Keratinocyte (primary cell): Measurements from ENCODE around the gene KIF5A. TPM values are rescaled to one million over a fixed set of nuclear protein-coding genes. Genes with fewer than 3 reads are reported as not detected.
"Not testable (repeated sequence)": the region's sequence is repeated elsewhere in the genome, so short reads cannot be mapped to it uniquely, and the experiment has no call there.

ENCODE experiments used
- DNase-seq: peaks from one replicate; pipeline ENCODE4 v3.0.0-alpha.2; 2011; ENCODE audit warnings: low read depth, missing footprints, low spot score
- FAIRE-seq: peaks from 2 replicates; lab custom pipeline; 2011; peaks lifted over from hg19 to GRCh38; lab: Jason Lieb, UNC
- H2AFZ ChIP-seq: 2 replicates; pipeline ENCODE4 v1.6.0; 2012; ENCODE audit warnings: low read length, control low read depth, inconsistent platforms; ENCODE audit not compliant: control insufficient read depth
- H3K27ac ChIP-seq: 2 replicates; pipeline ENCODE4 v1.5.1; 2011; ENCODE audit warnings: low read length; ENCODE audit not compliant: control insufficient read depth, insufficient read depth
- H3K27me3 ChIP-seq: 3 replicates; pipeline ENCODE4 v1.6.0; 2011; ENCODE audit warnings: low read length; ENCODE audit not compliant: control insufficient read depth, insufficient read depth; ENCODE audit errors: extremely low read depth
- H3K36me3 ChIP-seq, 2 experiments: 2 replicates in 1 of 2; 3 replicates in 1 of 2; pipeline ENCODE4 v1.5.1; 2011; ENCODE audit warnings: low read length in 2 of 2, mild to moderate bottlenecking in 1 of 2; ENCODE audit not compliant: control insufficient read depth in 2 of 2, insufficient read depth in 2 of 2; ENCODE audit errors: extremely low read depth in 1 of 2
- H3K4me1 ChIP-seq: 3 replicates; pipeline ENCODE4 v1.5.1; 2011; ENCODE audit warnings: low read length; ENCODE audit not compliant: control insufficient read depth, insufficient read depth; ENCODE audit errors: extremely low read depth
- H3K4me2 ChIP-seq: 3 replicates; pipeline ENCODE4 v1.6.0; 2011; ENCODE audit warnings: low read depth, low read length; ENCODE audit not compliant: control insufficient read depth, insufficient read depth; ENCODE audit errors: extremely low read depth
- H3K4me3 ChIP-seq, 3 experiments: fragments of 200-600 bp in 1 of 3; sonication (generic) in 1 of 3; 2 replicates in 2 of 3; 3 replicates in 1 of 3; pipeline ENCODE4 v1.5.1; 2011 to 2016; ENCODE audit warnings: low read length in 3 of 3, mild to moderate bottlenecking in 3 of 3, control low read depth in 2 of 3, inconsistent platforms in 1 of 3, low read depth in 1 of 3, mixed read lengths in 1 of 3, mixed run types in 1 of 3, moderate library complexity in 1 of 3; ENCODE audit not compliant: control insufficient read depth in 2 of 3, insufficient read depth in 2 of 3; ENCODE audit errors: extremely low read depth in 1 of 3
- H3K79me2 ChIP-seq: 2 replicates; pipeline ENCODE4 v1.6.0; 2012; ENCODE audit warnings: low read length; ENCODE audit not compliant: control insufficient read depth, insufficient read depth
- H3K9ac ChIP-seq: 3 replicates; pipeline ENCODE4 v1.6.0; 2011; ENCODE audit warnings: low read length; ENCODE audit not compliant: control insufficient read depth, insufficient read depth; ENCODE audit errors: extremely low read depth
- H3K9me1 ChIP-seq: 3 replicates; pipeline ENCODE4 v1.6.0; 2011; ENCODE audit warnings: low read length; ENCODE audit not compliant: control insufficient read depth, insufficient read depth; ENCODE audit errors: extremely low read depth
- H3K9me3 ChIP-seq: 2 replicates; pipeline ENCODE4 v1.5.1; 2012; ENCODE audit warnings: low read depth, low read length; ENCODE audit not compliant: control insufficient read depth
- H4K20me1 ChIP-seq: 3 replicates; pipeline ENCODE4 v1.6.0; 2011; ENCODE audit warnings: low read length; ENCODE audit not compliant: control insufficient read depth, insufficient read depth; ENCODE audit errors: extremely low read depth
- CTCF ChIP-seq, 3 experiments: IDR thresholded peaks in 1 of 3; conservative IDR thresholded peaks in 1 of 3; optimal IDR thresholded peaks in 1 of 3; 2 replicates in 2 of 3; 3 replicates in 1 of 3; pipeline versions ENCODE3 to v1.5.1; 2011; ENCODE audit warnings: low read length in 3 of 3, mild to moderate bottlenecking in 3 of 3, moderate library complexity in 2 of 3, control low read depth in 1 of 3, inconsistent platforms in 1 of 3; ENCODE audit not compliant: insufficient read depth in 2 of 3; ENCODE audit errors: extremely low read depth in 1 of 3
- EZH2 ChIP-seq: IDR thresholded peaks from one replicate; pipeline ENCODE4 v1.6.1; 2012; ENCODE audit warnings: inconsistent platforms, mild to moderate bottlenecking, low read length, moderate library complexity
- dilution Hi-C: fragments of 300-500 bp; cut with MboI; formaldehyde crosslinking; loops from one replicate; pipeline ENCODE4 v1.7.0; 2020; ENCODE audit warnings: low sequenced_read_pairs; ENCODE audit not compliant: extremely low pct_ligation_motif_present
- polyA minus RNA-seq, 3 experiments: library from RNA; depleted of rRNA, polyadenylated mRNA; stranded (reverse); fragments of >200 nt; gene quantifications; 1 replicate in 1 of 3; 2 replicates in 1 of 3; 3 replicates in 1 of 3; pipeline ENCODE4 v1.2.3, GENCODE V29; 2011
- polyA plus RNA-seq, 5 experiments: library from polyadenylated mRNA; depleted of rRNA in 3 of 5; stranded (reverse) in 3 of 5; stranded (forward) in 1 of 5; unstranded in 1 of 5; fragments of >200 nt; gene quantifications; 1 replicate in 1 of 5; 2 replicates in 3 of 5; 3 replicates in 1 of 5; pipeline versions ENCODE4 v1.2.1 to v1.2.3, GENCODE V29; 2011 to 2012; ENCODE audit warnings: missing spikeins in 2 of 5, low read depth in 1 of 5, low replicate concordance in 1 of 5

Gene KIF5A
- 0.01 to 0.10 TPM (median 0.05 TPM) in 3 replicates for polyA plus RNA-seq
- 0.41 TPM for polyA plus RNA-seq (2011; ENCODE audit: low read depth)
- polyA plus RNA-seq (2011; cell fraction: cytosol; rRNA removed): 0.01 TPM in 1 of 2 replicates, not detected in the other
- polyA plus RNA-seq (2011; cell fraction: nucleus; rRNA removed): 0.47 and 0.52 TPM in 2 replicates
- 0.02 and 0.18 TPM in 2 replicates for polyA plus RNA-seq (2012; ENCODE audit: low replicate concordance)
- polyA minus RNA-seq: 0.07 TPM in 2 of 3 replicates, not detected in the other
- not detected for polyA minus RNA-seq (2011; cell fraction: cytosol; rRNA and poly(A)+ RNA removed)
- 0.08 and 0.11 TPM in 2 replicates for polyA minus RNA-seq (2011; cell fraction: nucleus; rRNA and poly(A)+ RNA removed)

GRCh38 chr12:57549909-57550640, at the start of gene KIF5A:
Gene KIF5A (plus strand): TSS chr12:57550044. CDS start chr12:57550272, 228 bp downstream.
- TF ChIP-seq EZH2: peak; percentile 68
- no peak for TF ChIP-seq CTCF (optimal IDR thresholded peaks at IDR 0.05 in 1 of 3, IDR thresholded peaks at IDR 0.05 in 1 of 3, conservative IDR thresholded peaks at IDR 0.05 in 1 of 3; ENCODE audit: extremely low read depth in 1 of 3, insufficient read depth in 2 of 3, low read length in 3 of 3)
- Histone ChIP-seq H3K36me3 (peaks cover 0 to 3% of the 10 kb centered on the region in 2 experiments), H3K79me2 (peaks cover 17% of the 10 kb centered on the region), H3K4me2 (peak within 1 kb of the TSS; percentile 66), H4K20me1 (no peaks in the 10 kb centered on the region), H3K9me3 (no peaks in the 10 kb centered on the region), H3K4me1 (peaks cover 16% of the 10 kb centered on the region), H3K9me1 (peaks cover 3% of the 10 kb centered on the region), H2AFZ (peak within 1 kb of the TSS; percentile 37), H3K27ac (no peak within 1 kb of the TSS), H3K9ac (no peak within 1 kb of the TSS), H3K27me3 (peaks cover 26% of the 10 kb centered on the region), H3K4me3 (peak within 1 kb of the TSS in 2 of 3 experiments; percentile 20 to 43)
- DNase-seq: no peak
- no peak for FAIRE-seq
- dilution Hi-C loops: no loop called here

GRCh38 chr12:57500213-57500612, 49.6 kb upstream of the KIF5A start:
- Histone ChIP-seq H3K9me3 (no peaks in the 10 kb centered on the region), H4K20me1 (no peaks in the 10 kb centered on the region), H3K4me3 (no peak overlapping the region), H3K27ac (no peak overlapping the region), H3K27me3 (no peaks in the 10 kb centered on the region), H3K36me3 (peaks cover 28 to 53% of the 10 kb centered on the region in 2 experiments), H3K9ac (no peak overlapping the region), H3K9me1 (no peaks in the 10 kb centered on the region), H2AFZ (no peak overlapping the region), H3K79me2 (no peaks in the 10 kb centered on the region), H3K4me2 (no peak overlapping the region), H3K4me1 (no peaks in the 10 kb centered on the region)
- dilution Hi-C loops: no loop called here
- TF ChIP-seq EZH2: no peak
- no peak for TF ChIP-seq CTCF (optimal IDR thresholded peaks at IDR 0.05 in 1 of 3, IDR thresholded peaks at IDR 0.05 in 1 of 3, conservative IDR thresholded peaks at IDR 0.05 in 1 of 3; ENCODE audit: extremely low read depth in 1 of 3, insufficient read depth in 2 of 3, low read length in 3 of 3)
- DNase-seq (no peak), FAIRE-seq (no peak)

GRCh38 chr12:57502311-57502969, 47.4 kb upstream of the KIF5A start:
- H3K4me3 ChIP-seq, H3K4me2 ChIP-seq, H4K20me1 ChIP-seq, DNase-seq, H3K27me3 ChIP-seq, H2AFZ ChIP-seq, H3K9me3 ChIP-seq, dilution Hi-C loops, H3K27ac ChIP-seq, FAIRE-seq, H3K4me1 ChIP-seq, H3K79me2 ChIP-seq, H3K9ac ChIP-seq, H3K9me1 ChIP-seq: not testable (repeated sequence)
- peaks cover 29 to 54% of the 10 kb centered on the region in 2 experiments for H3K36me3 ChIP-seq
